Glutamatergic neuron (in vitro differentiated cells): Measurements from ENCODE around the gene DENND5B. TPM values are rescaled to one million over a fixed set of nuclear protein-coding genes. Genes with fewer than 3 reads are reported as not detected.
"Not testable (repeated sequence)": the region's sequence is repeated elsewhere in the genome, so short reads cannot be mapped to it uniquely, and the experiment has no call there.

Source experiments
- DNase-seq: peaks from one replicate; pipeline ENCODE4 v3.0.0; 2022
- H3K27ac Mint-ChIP-seq: one replicate; pipeline ENCODE4 v1.8.0; 2020; ENCODE audit warnings: mild to moderate bottlenecking, mixed read lengths, inconsistent platforms; ENCODE audit not compliant: unreplicated experiment
- H3K27me3 Mint-ChIP-seq: one replicate; pipeline ENCODE4 v1.8.0; 2020; ENCODE audit warnings: mild to moderate bottlenecking, moderate library complexity, mixed read lengths, inconsistent platforms; ENCODE audit not compliant: unreplicated experiment
- H3K36me3 Mint-ChIP-seq: one replicate; pipeline ENCODE4 v1.8.0; 2020; ENCODE audit warnings: mild to moderate bottlenecking, mixed read lengths, inconsistent platforms; ENCODE audit not compliant: unreplicated experiment
- H3K4me1 Mint-ChIP-seq: one replicate; pipeline ENCODE4 v1.8.0; 2020; ENCODE audit warnings: mild to moderate bottlenecking, low read depth, mixed read lengths, inconsistent platforms; ENCODE audit not compliant: unreplicated experiment
- H3K4me3 Mint-ChIP-seq: one replicate; pipeline ENCODE4 v1.8.0; 2020; ENCODE audit warnings: mild to moderate bottlenecking, mixed read lengths, inconsistent platforms; ENCODE audit not compliant: unreplicated experiment
- H3K9me3 Mint-ChIP-seq: one replicate; pipeline ENCODE4 v1.8.0; 2020; ENCODE audit warnings: mild to moderate bottlenecking, moderate library complexity, mixed read lengths, inconsistent platforms; ENCODE audit not compliant: unreplicated experiment
- total RNA-seq: library from RNA; stranded (reverse); fragmentation: NEBNext Ultra II Directional; extraction: Animal tissue kit (Norgen Biotek cat#: 25700); gene quantifications from one replicate; pipeline ENCODE4 v1.2.1, GENCODE V29; 2021; ENCODE audit not compliant: unreplicated experiment
- TF ChIP-seq, protein P1 (sequence below): fragments of 200-600 bp; sonication (generic); IDR thresholded peaks from one replicate; pipeline ENCODE4 v1.5.0; 2021; ENCODE audit not compliant: partially characterized antibody, unreplicated experiment

DENND5B gene
- total RNA-seq, 1 donor from 2014 or later: 45.6 TPM

DNA sequence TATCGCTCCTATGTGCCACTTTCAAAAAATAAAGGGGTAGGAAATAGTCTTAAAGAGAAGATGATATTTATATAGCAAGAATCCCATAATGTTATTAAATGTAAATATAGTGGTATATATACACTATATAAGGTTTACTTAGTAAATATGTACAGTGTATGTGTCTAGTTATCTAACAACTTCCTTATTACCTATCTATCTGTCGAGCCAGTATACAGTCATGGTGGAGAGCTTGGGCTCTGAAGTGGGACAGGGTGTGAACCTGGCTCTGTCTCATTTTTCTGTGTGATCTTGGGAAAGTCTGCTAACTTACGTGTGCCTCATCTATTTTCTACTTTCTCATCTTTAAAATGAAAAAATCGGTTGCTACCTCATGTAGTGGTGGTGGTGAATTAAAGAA, 202.2 kb downstream of the DENND5B start:
- DNase-seq: no peak
- H3K36me3 Mint-ChIP-seq: peaks cover 13% of the 10 kb centered on the region
- TF ChIP-seq, protein P1, sequence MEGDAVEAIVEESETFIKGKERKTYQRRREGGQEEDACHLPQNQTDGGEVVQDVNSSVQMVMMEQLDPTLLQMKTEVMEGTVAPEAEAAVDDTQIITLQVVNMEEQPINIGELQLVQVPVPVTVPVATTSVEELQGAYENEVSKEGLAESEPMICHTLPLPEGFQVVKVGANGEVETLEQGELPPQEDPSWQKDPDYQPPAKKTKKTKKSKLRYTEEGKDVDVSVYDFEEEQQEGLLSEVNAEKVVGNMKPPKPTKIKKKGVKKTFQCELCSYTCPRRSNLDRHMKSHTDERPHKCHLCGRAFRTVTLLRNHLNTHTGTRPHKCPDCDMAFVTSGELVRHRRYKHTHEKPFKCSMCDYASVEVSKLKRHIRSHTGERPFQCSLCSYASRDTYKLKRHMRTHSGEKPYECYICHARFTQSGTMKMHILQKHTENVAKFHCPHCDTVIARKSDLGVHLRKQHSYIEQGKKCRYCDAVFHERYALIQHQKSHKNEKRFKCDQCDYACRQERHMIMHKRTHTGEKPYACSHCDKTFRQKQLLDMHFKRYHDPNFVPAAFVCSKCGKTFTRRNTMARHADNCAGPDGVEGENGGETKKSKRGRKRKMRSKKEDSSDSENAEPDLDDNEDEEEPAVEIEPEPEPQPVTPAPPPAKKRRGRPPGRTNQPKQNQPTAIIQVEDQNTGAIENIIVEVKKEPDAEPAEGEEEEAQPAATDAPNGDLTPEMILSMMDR: no peak
- H3K4me3 Mint-ChIP-seq: no peak overlapping the region
- no peak overlapping the region for H3K27ac Mint-ChIP-seq
- no peaks in the 10 kb centered on the region for H3K9me3 Mint-ChIP-seq
- H3K4me1 Mint-ChIP-seq: no peaks in the 10 kb centered on the region
- H3K27me3 Mint-ChIP-seq: peaks cover 3% of the 10 kb centered on the region

DNA sequence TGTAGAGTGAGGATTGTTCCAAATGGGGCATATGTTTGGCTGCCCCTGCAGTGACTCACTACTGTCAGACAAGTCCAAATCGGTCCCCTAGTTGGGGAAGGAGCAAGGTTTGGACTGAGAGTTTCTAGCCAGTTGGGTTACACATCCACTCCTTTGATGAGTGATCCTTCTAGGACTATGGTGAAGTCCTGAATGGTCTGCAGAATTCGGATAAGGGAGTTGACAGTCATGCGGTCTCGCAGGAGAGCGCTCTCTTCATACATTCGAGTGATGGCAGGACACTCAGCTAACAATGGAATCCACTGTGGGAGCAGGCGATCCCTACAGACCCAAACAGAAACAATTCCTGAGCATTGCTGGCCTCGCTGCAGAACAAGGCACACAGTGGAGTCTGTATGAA, 203.5 kb downstream of the DENND5B start:
- H3K4me1 Mint-ChIP-seq: no peaks in the 10 kb centered on the region
- H3K27ac Mint-ChIP-seq: no peak overlapping the region
- H3K36me3 Mint-ChIP-seq: peaks cover 13% of the 10 kb centered on the region
- no peak for DNase-seq
- H3K27me3 Mint-ChIP-seq: peaks cover 3% of the 10 kb centered on the region
- H3K9me3 Mint-ChIP-seq: no peaks in the 10 kb centered on the region
- no peak overlapping the region for H3K4me3 Mint-ChIP-seq
- TF ChIP-seq, protein P1: no peak

DNA sequence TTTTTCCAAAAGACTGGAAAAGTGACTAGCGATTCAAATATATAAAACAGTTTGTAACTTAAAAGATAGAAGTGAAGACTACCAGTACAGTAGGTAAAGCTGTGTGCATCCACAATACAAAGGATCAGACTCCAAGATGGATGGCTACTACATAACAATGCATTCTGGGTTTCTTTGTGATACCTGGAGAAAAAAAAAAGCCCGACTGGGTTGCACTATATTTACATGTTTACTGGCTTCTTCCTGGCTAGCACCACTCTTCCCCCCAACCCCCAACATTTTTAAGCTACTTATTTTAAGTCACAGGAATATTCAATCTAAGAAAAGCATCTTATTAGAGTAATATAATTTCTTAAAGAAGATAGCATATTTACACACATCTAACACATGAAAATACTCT, 203.9 kb downstream of the DENND5B start:
- Mint-ChIP-seq H3K36me3 (peaks cover 15% of the 10 kb centered on the region), H3K4me1 (no peaks in the 10 kb centered on the region), H3K27me3 (peaks cover 3% of the 10 kb centered on the region), H3K27ac (no peak overlapping the region), H3K4me3 (no peak overlapping the region), H3K9me3 (no peaks in the 10 kb centered on the region)
- no peak for DNase-seq
- TF ChIP-seq, protein P1: no peak

DNA sequence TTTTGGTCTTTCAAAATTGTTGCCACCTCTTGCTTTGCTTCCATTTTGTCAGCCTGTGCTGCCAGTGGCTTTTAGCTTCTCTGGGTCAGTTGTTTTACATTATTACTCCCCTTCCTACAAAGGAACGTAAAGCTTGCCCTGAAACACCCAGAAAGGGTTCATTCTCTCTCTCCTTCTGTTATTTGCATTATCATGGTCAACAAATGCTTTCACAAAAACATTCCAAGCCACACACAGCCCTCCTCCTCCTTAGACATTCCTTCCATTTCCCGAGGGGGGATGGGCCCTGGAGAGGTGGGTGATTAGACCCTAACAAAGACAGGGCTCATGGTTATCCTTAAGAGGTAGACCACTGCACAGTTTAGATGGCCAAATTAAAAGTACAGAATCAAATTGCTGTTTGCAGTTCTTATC, 204.6 kb downstream of the DENND5B start:
- TF ChIP-seq, protein P1: no peak
- H3K36me3 Mint-ChIP-seq: peaks cover 17% of the 10 kb centered on the region
- no peak overlapping the region for H3K4me3 Mint-ChIP-seq
- no peak for DNase-seq
- H3K4me1 Mint-ChIP-seq: no peaks in the 10 kb centered on the region
- H3K27me3 Mint-ChIP-seq: peaks cover 3% of the 10 kb centered on the region
- H3K9me3 Mint-ChIP-seq: no peaks in the 10 kb centered on the region
- H3K27ac Mint-ChIP-seq: no peak overlapping the region

DNA sequence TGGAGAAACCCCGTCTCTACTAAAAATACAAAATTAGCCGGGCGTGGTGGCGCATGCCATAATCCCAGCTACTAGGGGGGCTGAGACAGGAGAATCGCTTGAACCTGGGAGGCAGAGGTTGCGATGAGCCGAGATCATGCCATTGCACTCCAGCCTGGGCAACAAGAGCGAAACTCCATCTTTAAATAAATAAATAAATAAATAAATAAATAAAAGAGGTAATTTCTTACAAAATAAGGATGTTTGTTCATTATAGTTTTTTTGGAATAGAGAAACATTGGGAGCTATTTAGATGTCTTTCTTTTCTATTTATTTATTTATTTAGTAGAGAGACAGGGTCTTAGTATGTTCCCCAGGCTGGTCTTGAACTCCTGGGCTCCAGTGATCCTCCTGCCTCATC, 213.7 kb downstream of the DENND5B start:
- H3K9me3 Mint-ChIP-seq, H3K27ac Mint-ChIP-seq, H3K4me1 Mint-ChIP-seq, H3K4me3 Mint-ChIP-seq, H3K36me3 Mint-ChIP-seq, DNase-seq, H3K27me3 Mint-ChIP-seq: not testable (repeated sequence)

DNA sequence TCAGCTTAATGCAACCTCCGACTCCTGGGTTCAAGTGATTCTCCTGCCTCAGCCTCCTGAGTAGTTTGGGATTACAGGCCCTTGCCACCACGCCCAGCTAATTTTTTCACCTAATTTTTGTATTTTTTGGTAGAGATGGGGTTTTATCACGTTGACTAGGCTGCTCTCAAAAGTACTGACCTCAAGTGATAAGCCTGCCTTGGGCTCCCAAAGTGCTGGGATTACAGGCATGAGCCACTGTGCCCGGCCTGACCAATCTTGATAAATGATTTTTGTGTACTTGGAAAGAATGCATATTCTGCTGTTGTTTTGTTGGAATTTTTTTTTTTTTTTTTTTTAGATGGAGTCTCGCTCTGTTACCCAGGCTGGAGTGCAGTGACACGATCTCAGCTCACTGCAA, 215.5 kb downstream of the DENND5B start:
- not testable (repeated sequence) for H3K4me3 Mint-ChIP-seq

More for the DNA sequence above, 215.5 kb downstream of the DENND5B start:
- H3K27me3 Mint-ChIP-seq, H3K27ac Mint-ChIP-seq, H3K36me3 Mint-ChIP-seq, H3K4me1 Mint-ChIP-seq, DNase-seq, H3K9me3 Mint-ChIP-seq: not testable (repeated sequence)
